ENCODE measurements around the gene IGF1R.

IGF1R gene

GRCh38 chr15:98842192-98842972 lies 194.0 kb downstream of the IGF1R start:
- no peak for DNase-seq

GRCh38 chr15:98842973-98843285 lies 194.6 kb downstream of the IGF1R start:
- no peak for DNase-seq

- DNase-seq, result no peak
Observed at GRCh38 chr15:98843844-98844243, 195.5 kb downstream of the IGF1R start.

- no peak for DNase-seq
Observed at GRCh38 chr15:98844261-98844660, 195.9 kb downstream of the IGF1R start.

GRCh38 chr15:98845138-98845884 lies 197.0 kb downstream of the IGF1R start:
- no peak for DNase-seq

- DNase-seq, result peak; percentile 69
Observed at GRCh38 chr15:98850961-98851572, 202.7 kb downstream of the IGF1R start.

GRCh38 chr15:98853161-98853560 lies 204.8 kb downstream of the IGF1R start:
- DNase-seq, result peak; percentile 72

- DNase-seq, result no peak
Observed at GRCh38 chr15:98853617-98854420, 205.5 kb downstream of the IGF1R start.

GRCh38 chr15:98854496-98854895 lies 206.2 kb downstream of the IGF1R start:
- DNase-seq, result no peak

GRCh38 chr15:98855067-98855814 lies 206.9 kb downstream of the IGF1R start:
- DNase-seq, result no peak

GRCh38 chr15:98855815-98856531 lies 207.6 kb downstream of the IGF1R start:
- DNase-seq, result no peak

GRCh38 chr15:98856532-98856907 lies 208.2 kb downstream of the IGF1R start:
- no peak for DNase-seq

GRCh38 chr15:98858610-98859023 lies 210.3 kb downstream of the IGF1R start:
- no peak for DNase-seq

- DNase-seq, result no peak
Observed at GRCh38 chr15:98859149-98859548, 210.8 kb downstream of the IGF1R start.

GRCh38 chr15:98860281-98861041 lies 212.1 kb downstream of the IGF1R start:
- no peak for DNase-seq

- no peak for DNase-seq
Observed at GRCh38 chr15:98861188-98861587, 212.8 kb downstream of the IGF1R start.

GRCh38 chr15:98863983-98864382 lies 215.6 kb downstream of the IGF1R start:
- no peak for DNase-seq

GRCh38 chr15:98865397-98866339 lies 217.3 kb downstream of the IGF1R start:
- DNase-seq, result peak; percentile 76

- no peak for DNase-seq
Observed at GRCh38 chr15:98866511-98866910, 218.2 kb downstream of the IGF1R start.

GRCh38 chr15:98868564-98868963 lies 220.2 kb downstream of the IGF1R start:
- DNase-seq, result no peak

All from stimulated activated CD4-positive, alpha-beta T cell treated with anti-CD3 and anti-CD28 coated beads, Interleukin-4, amount 100 ng/mL, for 24 hours (primary cell).